Liver (tissue), 2 donors: ENCODE data around the gene MARK3.

Source experiments
- CTCF ChIP-seq: fragments of 150-350 bp; IDR thresholded peaks from 2 replicates; pipeline ENCODE4 v1.5.1; 2017; ENCODE audit warnings: improper control_type of control experiment, low read depth, low read length; ENCODE audit not compliant: missing input control
- TF ChIP-seq, protein P1 (sequence below): IDR thresholded peaks from 2 replicates; pipeline ENCODE4 v1.6.1; 2016; ENCODE audit warnings: antibody characterized with exemption
- TF ChIP-seq, protein P2 (sequence below): IDR thresholded peaks from 2 replicates; pipeline ENCODE4 v1.6.1; 2016; ENCODE audit warnings: antibody characterized with exemption
- donor health status: healthy.

- TF ChIP-seq, protein P1, sequence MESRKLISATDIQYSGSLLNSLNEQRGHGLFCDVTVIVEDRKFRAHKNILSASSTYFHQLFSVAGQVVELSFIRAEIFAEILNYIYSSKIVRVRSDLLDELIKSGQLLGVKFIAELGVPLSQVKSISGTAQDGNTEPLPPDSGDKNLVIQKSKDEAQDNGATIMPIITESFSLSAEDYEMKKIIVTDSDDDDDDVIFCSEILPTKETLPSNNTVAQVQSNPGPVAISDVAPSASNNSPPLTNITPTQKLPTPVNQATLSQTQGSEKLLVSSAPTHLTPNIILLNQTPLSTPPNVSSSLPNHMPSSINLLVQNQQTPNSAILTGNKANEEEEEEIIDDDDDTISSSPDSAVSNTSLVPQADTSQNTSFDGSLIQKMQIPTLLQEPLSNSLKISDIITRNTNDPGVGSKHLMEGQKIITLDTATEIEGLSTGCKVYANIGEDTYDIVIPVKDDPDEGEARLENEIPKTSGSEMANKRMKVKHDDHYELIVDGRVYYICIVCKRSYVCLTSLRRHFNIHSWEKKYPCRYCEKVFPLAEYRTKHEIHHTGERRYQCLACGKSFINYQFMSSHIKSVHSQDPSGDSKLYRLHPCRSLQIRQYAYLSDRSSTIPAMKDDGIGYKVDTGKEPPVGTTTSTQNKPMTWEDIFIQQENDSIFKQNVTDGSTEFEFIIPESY = no peak
- no peak for TF ChIP-seq CTCF
- TF ChIP-seq, protein P2, sequence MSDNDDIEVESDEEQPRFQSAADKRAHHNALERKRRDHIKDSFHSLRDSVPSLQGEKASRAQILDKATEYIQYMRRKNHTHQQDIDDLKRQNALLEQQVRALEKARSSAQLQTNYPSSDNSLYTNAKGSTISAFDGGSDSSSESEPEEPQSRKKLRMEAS = no peak
Observed at GRCh38 chr14:103550451-103551337, 165.5 kb downstream of the MARK3 start.
